CD4-positive, alpha-beta T cell (primary cell): ENCODE measurements around the gene TBC1D9B. TPM values are rescaled to one million over a fixed set of nuclear protein-coding genes. Genes with fewer than 3 reads are reported as not detected.

Experiments used
- ATAC-seq: fragments of 200-7000 bp; cut with Tn5 transposase; one replicate; pipeline ENCODE4 v1.10.0; 2022; ENCODE audit warnings: mild to moderate bottlenecking; ENCODE audit not compliant: poor library complexity
- CTCF ChIA-PET: fragments of 350-600 bp; sonication (Branson Sonifier 250); formaldehyde crosslinking; loops from one replicate; lab custom pipeline; 2021; ENCODE audit warnings: antibody characterized with exemption, inconsistent platforms; lab: Charles Lee
- POLR2A ChIA-PET: fragments of 350-600 bp; sonication (Branson Sonifier 250); formaldehyde crosslinking; loops from one replicate; lab custom pipeline; 2021; ENCODE audit warnings: antibody characterized with exemption, inconsistent platforms; lab: Charles Lee
- DNase-seq, 14 experiments: peaks; one replicate each; pipeline ENCODE4 v3.0.0-alpha.2; 2013 to 2020; ENCODE audit warnings: mixed read lengths in 2 of 14
- H3K27ac ChIP-seq, 2 donors: one replicate each; pipeline versions ENCODE4 v1.5.1 to v1.7.0; 2013; ENCODE audit warnings: low read length in 2 of 2, low read depth in 1 of 2, mild to moderate bottlenecking in 1 of 2
- H3K27me3 ChIP-seq, 2 experiments: 1 replicate in 1 of 2; 2 replicates in 1 of 2; pipeline versions ENCODE4 v1.6.1 to v1.7.0; 2013; ENCODE audit warnings: low read length in 2 of 2, control low read depth in 1 of 2, mild to moderate bottlenecking in 1 of 2, moderate library complexity in 1 of 2; ENCODE audit not compliant: insufficient read depth in 2 of 2, control insufficient read depth in 1 of 2
- H3K36me3 ChIP-seq: one replicate; pipeline ENCODE4 v1.6.1; 2013; ENCODE audit warnings: low read length, control low read depth; ENCODE audit not compliant: insufficient read depth
- H3K4me1 ChIP-seq: one replicate; pipeline ENCODE4 v1.6.1; 2013; ENCODE audit warnings: low read length, control low read depth; ENCODE audit not compliant: insufficient read depth
- H3K4me3 ChIP-seq: one replicate; pipeline ENCODE4 v1.5.1; 2013; ENCODE audit warnings: mild to moderate bottlenecking, low read length, moderate library complexity
- H3K9me3 ChIP-seq, 2 experiments: 1 replicate in 1 of 2; 2 replicates in 1 of 2; pipeline versions ENCODE4 v1.6.1 to v1.7.0; 2013; ENCODE audit warnings: low read length in 2 of 2, mild to moderate bottlenecking in 2 of 2, control low read depth in 1 of 2, moderate library complexity in 1 of 2; ENCODE audit not compliant: control insufficient read depth in 1 of 2, insufficient read depth in 1 of 2
- H3K27ac Mint-ChIP-seq: one replicate; pipeline ENCODE4 v1.8.0; 2020; ENCODE audit warnings: mixed read lengths
- H3K27me3 Mint-ChIP-seq: one replicate; pipeline ENCODE4 v1.8.0; 2021; ENCODE audit warnings: mixed read lengths
- H3K36me3 Mint-ChIP-seq: one replicate; pipeline ENCODE4 v1.8.0; 2021; ENCODE audit warnings: low read depth, mixed read lengths
- H3K4me1 Mint-ChIP-seq: one replicate; pipeline ENCODE4 v1.8.0; 2021; ENCODE audit warnings: low read depth, mixed read lengths
- H3K4me3 Mint-ChIP-seq: one replicate; pipeline ENCODE4 v1.8.0; 2020; ENCODE audit warnings: mild to moderate bottlenecking, mixed read lengths
- H3K9me3 Mint-ChIP-seq: one replicate; pipeline ENCODE4 v1.8.0; 2020; ENCODE audit warnings: mixed read lengths
- CTCF ChIP-seq: fragments of 200-600 bp; IDR thresholded peaks from one replicate; pipeline ENCODE4 v1.8.0; 2022; ENCODE audit warnings: antibody characterized with exemption, mild to moderate bottlenecking
- intact Hi-C, 2 experiments: fragments of 100-400 bp; cut with DNase I in 1 of 2; cut with micrococcal nuclease in 1 of 2; formaldehyde crosslinking; loops; one replicate each; pipeline versions ENCODE4 v1.15.1 to v1.9.0; 2023 to 2025; cut with DNase I, micrococcal nuclease
- total RNA-seq, 174 experiments: library from RNA in 2 of 174; stranded (reverse) in 2 of 174; gene quantifications; one replicate each; pipeline ENCODE4 v1.2.3 and lab custom pipeline; 2021 to 2026

Gene TBC1D9B
- total RNA-seq, 2 experiments from 2014 or later = 67.5 to 71.8 TPM

- no peak for DNase-seq
- no peak overlapping the region for H3K27ac ChIP-seq
- Mint-ChIP-seq H3K4me1 (no peaks in the 10 kb centered on the region), H3K27ac (no peak overlapping the region), H3K4me3 (no peak overlapping the region), H3K27me3 (no peaks in the 10 kb centered on the region), H3K9me3 (no peaks in the 10 kb centered on the region), H3K36me3 (no peaks in the 10 kb centered on the region)
- POLR2A ChIA-PET = no interaction called here
- H3K4me1 ChIP-seq = no peaks in the 10 kb centered on the region
- no peak for ATAC-seq
- H3K27me3 ChIP-seq = no peaks in the 10 kb centered on the region
- intact Hi-C loops = no loop called here
- CTCF ChIA-PET = interaction anchor here (0.6 kb wide), 1 partner anchor 410 kb away, joined by 3 read pairs; no protein-coding TSS in a partner anchor
- H3K36me3 ChIP-seq = no peaks in the 10 kb centered on the region
- H3K4me3 ChIP-seq = no peak overlapping the region
- no peaks in the 10 kb centered on the region for H3K9me3 ChIP-seq
- TF ChIP-seq CTCF = no peak
These were observed 23.2 kb upstream of the TBC1D9B start for GRCh38 chr5:179930788-179931473.

- Histone ChIP-seq H3K4me1 (no peaks in the 10 kb centered on the region), H3K4me3 (no peak overlapping the region), H3K27ac (no peak overlapping the region), H3K27me3 (no peaks in the 10 kb centered on the region), H3K9me3 (no peaks in the 10 kb centered on the region), H3K36me3 (no peaks in the 10 kb centered on the region)
- no peaks in the 10 kb centered on the region for H3K4me1 Mint-ChIP-seq
- ChIA-PET POLR2A (interaction anchor here (0.6 kb wide), 1 partner anchor 11 kb away, joined by 3 read pairs; no protein-coding TSS in a partner anchor), CTCF (interaction anchor here (0.6 kb wide), 1 partner anchor 420 kb away, joined by 3 read pairs; no protein-coding TSS in a partner anchor)
- intact Hi-C loops = no loop called here
- no peak overlapping the region for H3K4me3 Mint-ChIP-seq
- ATAC-seq (no peak), DNase-seq (no peak)
- no peaks in the 10 kb centered on the region for H3K27me3 Mint-ChIP-seq
- no peak for TF ChIP-seq CTCF
- no peak overlapping the region for H3K27ac Mint-ChIP-seq
- H3K9me3 Mint-ChIP-seq = no peaks in the 10 kb centered on the region
- no peaks in the 10 kb centered on the region for H3K36me3 Mint-ChIP-seq
These were observed 20.1 kb upstream of the TBC1D9B start for GRCh38 chr5:179927824-179928223.

GRCh38 chr5:179926657-179927056, 19.0 kb upstream of the TBC1D9B start:
- H3K27me3 ChIP-seq = no peaks in the 10 kb centered on the region
- no peaks in the 10 kb centered on the region for H3K36me3 ChIP-seq
- no peak overlapping the region for H3K27ac ChIP-seq
- H3K4me1 ChIP-seq = no peaks in the 10 kb centered on the region
- TF ChIP-seq CTCF = no peak
- intact Hi-C loops = no loop called here
- no peaks in the 10 kb centered on the region for H3K9me3 ChIP-seq
- Mint-ChIP-seq H3K27ac (no peak overlapping the region), H3K9me3 (no peaks in the 10 kb centered on the region), H3K36me3 (no peaks in the 10 kb centered on the region), H3K4me1 (no peaks in the 10 kb centered on the region), H3K27me3 (no peaks in the 10 kb centered on the region), H3K4me3 (no peak overlapping the region)
- ChIA-PET POLR2A (no interaction called here), CTCF (no interaction called here)
- DNase-seq (no peak), ATAC-seq (no peak)
- H3K4me3 ChIP-seq = no peak overlapping the region
